CD4-positive, alpha-beta T cell treated with Interleukin-6 at 100 ng/mL for 8 hours (primary cell): ENCODE measurements around the gene NT5E.
"Not testable (repeated sequence)": the region's sequence is repeated elsewhere in the genome, so short reads cannot be mapped to it uniquely, and the experiment has no call there.

ENCODE experiments used
- DNase-seq: peaks from one replicate; pipeline ENCODE4 v3.0.0-alpha.2; 2020; ENCODE audit warnings: mixed read lengths, low spot score

The NT5E gene

DNA sequence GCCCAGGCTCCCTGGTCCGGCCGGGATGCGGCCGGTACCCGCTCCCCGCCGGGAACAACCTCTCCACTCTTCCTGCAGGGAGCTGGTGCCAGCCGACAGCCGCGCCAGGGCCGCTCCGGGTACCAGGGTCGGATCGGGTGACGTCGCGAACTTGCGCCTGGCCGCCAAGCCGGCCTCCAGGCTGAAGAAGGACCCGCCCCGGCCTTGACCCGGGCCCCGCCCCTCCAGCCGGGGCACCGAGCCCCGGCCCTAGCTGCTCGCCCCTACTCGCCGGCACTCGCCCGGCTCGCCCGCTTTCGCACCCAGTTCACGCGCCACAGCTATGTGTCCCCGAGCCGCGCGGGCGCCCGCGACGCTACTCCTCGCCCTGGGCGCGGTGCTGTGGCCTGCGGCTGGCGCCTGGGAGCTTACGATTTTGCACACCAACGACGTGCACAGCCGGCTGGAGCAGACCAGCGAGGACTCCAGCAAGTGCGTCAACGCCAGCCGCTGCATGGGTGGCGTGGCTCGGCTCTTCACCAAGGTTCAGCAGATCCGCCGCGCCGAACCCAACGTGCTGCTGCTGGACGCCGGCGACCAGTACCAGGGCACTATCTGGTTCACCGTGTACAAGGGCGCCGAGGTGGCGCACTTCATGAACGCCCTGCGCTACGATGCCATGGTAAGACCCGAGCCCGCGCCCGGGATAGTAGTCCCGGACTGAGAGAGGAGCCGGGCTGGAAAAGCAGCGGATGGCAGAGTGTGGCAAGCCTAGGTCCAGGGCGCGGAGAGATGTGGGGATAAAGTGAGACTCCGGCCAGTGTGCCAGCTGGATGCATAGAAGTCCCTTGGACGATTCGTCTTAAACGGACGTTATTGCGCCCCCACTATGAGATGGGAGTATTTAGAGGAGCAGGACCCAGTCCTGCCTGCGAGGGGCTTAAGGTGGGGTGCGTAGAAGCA lies at the start of gene NT5E:
Gene NT5E, plus strand, starts transcription at position 266 of the 942 bp plus-strand sequence. Its CDS starts 57 bp downstream, at position 323.
- DNase-seq: no peak

- no peak for DNase-seq
Observed at GRCh38 chr6:85400331-85400730, 49.6 kb upstream of the NT5E start.

DNA sequence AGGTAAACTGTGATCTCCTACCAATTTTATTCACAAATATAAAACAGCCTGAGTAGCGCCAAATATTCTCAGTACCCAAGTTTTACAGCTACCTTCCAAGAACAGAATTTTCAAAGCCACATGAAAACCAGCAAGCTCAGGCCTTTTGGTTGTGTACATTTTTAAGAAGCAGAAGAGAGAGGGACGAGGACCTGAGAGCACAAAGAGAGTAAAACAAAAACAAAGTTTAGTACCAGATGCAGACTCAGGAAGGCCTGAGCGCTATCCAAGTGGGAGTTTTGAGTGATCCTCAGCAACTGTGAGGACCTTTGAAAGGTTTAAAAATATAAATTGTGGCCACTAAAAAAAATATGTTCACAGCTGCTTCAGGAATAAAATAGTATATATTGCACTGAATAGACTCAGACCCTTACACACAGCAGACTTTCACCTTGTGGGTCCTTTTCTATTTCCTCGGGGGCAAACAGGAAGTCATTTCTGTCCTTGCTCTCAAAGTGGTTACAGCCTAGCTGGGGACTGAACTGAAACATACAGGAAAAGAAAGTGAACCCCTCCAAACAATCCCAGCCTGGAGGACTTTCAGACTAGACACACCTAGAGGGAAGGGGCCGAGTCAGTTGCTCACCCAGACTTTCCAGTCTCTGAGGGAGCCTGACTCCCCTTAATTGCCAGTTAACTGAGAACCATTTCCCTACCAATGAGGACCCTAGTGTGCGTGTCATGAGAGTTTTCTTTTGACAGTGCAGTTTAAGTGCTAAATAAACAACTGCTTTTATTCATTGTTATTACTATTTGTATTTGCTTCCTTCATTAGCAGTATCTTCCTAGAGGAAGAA lies 48.5 kb upstream of the NT5E start:
- no peak for DNase-seq

- DNase-seq: no peak
Observed at GRCh38 chr6:85402071-85402470, 47.8 kb upstream of the NT5E start.

GRCh38 chr6:85402922-85403321 lies 47.0 kb upstream of the NT5E start:
- no peak for DNase-seq

GRCh38 chr6:85403331-85404015 lies 46.4 kb upstream of the NT5E start:
- no peak for DNase-seq

DNA sequence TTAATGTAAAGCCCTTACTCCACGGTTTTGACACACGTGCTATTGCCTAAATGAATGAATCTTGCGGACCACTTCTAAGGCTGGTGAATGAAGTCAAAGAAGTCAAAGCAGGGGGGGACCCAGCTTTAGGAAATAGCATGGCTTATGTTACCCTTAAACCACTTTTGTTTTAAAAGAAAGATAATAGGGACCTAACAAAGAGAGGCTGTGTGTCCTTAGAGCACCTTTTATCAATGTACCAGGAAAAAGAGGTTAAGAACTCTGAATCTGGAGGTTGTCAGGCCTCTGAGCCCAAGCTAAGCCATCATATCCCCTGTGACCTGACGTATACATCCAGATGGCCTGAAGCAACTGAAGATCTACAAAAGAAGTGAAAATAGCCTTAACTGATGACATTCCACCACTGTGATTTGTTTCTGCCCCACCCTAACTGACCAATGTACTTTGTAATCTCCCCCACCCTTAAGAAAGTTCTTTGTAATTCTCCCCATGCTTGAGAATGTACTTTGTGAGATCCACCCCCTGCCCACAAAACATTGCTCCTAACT lies 45.8 kb upstream of the NT5E start:
- not testable (repeated sequence) for DNase-seq

DNA sequence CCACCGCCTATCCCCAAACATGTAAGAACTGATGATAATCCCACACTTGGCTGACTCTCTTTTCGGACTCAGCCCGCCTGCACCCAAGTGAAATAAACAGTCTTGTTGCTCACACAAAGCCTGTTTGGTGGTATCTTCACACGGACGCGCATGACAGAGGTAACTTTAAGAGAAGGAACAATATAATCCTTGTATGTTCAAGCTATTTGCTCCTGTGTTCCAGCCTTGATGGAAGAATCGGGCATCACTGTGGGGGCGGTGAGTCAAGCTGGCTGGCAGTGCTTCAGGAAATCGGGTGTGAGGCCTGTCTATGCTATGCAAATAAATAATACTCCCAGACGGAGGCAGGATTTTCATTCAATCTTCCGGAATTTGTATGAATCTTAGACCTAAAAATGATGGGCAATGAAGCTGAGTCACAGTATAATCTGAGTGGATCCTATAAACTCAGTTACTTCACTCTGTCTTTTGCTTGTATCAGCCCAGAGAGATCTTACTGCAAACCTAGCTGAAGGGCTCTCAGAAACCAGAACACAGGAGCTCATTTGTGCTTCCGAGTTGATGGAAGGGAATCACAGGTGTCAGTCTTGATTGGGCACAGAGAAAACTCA lies 45.2 kb upstream of the NT5E start:
- DNase-seq: no peak

DNA sequence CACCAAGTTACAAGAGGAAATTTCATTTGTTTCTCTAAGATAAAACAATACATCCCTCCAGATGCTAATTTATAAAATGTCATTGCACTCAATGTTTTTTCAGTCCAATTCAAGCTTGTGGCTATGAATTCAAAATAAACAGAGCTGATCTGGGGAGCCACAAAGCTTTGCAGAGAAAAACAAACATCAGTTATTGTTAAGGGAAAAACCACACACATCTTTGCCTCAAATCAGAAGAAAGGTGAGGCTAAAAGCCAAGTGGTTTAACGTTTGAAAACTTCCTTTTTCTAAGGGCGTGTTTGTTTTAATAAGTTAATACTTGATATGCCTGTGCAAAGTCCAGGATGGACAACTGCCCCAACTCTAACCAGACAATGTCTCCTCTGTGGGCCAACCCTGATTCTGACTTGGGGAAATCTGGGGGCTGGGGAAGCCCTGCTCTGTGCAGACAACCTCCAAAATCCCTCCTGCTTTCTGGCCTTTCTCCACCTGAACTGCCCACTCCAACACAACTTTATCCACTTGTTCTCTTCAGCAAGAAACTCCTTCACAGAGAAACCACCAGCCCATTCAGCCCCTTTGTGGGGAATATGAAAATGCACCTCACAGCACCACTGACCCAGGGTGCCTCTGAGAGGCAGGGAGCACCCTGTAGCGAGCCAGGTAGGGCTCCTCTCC lies 44.6 kb upstream of the NT5E start:
- DNase-seq: no peak

DNA sequence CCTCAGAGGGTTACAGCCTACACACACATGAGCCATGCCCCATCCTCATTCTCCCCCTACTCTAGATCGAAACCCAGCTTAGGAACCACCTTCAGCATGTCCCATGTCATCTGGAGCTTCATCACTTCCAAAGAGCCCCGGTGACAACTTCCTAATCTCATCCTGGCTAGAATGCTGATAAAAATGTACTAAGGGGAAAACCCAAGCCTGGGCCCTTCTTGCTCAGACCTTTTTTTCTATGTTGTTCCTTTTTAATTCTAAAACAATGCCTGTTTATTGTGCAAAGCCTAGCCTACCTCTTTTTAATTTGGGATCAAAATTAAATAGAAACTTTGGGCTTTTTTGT lies 44.1 kb upstream of the NT5E start:
- no peak for DNase-seq

DNA sequence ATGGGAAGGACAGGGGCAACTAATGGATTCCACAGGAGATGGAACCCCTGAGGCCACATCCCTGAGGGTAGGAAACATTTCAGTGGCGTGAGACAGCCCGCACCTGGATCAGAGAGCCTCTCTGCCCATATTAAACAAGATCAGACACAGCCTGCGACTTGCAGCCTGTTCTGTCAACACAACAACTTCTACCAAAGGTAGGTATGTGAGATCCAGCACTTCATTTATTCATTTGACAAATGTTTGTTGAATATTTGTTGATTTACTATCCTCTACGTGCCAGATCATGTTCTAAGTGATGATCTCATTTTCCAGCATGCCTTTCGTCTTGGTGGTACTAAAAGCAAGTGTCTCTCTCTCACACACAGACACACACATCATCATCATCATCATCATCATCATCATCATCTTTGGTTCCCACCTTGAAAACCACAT lies 43.2 kb upstream of the NT5E start:
- no peak for DNase-seq

- DNase-seq: no peak
Observed at GRCh38 chr6:85408039-85408438, 41.8 kb upstream of the NT5E start.

- DNase-seq: no peak
Observed at GRCh38 chr6:85412911-85413430, 36.9 kb upstream of the NT5E start.

GRCh38 chr6:85416049-85416448 lies 33.8 kb upstream of the NT5E start:
- DNase-seq: no peak

DNA sequence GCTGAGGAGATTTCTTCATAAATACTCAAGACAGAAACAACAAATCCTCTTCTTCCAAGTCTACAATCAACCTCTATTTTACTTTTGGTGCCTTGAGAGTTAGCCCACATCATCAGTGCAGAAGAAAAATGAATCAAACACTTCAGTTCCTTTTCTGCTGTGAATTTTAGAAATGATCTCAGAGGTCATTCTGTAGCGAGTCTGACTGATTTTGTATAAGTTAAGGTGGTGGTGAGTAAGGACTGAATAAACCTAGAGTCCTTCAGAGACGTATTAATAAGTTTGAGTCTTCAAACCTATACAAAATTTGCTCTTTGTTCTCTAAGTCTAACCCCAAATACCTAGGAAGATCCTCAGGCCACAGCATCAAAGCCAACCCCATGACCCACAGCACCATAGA lies 33.1 kb upstream of the NT5E start:
- no peak for DNase-seq

DNA sequence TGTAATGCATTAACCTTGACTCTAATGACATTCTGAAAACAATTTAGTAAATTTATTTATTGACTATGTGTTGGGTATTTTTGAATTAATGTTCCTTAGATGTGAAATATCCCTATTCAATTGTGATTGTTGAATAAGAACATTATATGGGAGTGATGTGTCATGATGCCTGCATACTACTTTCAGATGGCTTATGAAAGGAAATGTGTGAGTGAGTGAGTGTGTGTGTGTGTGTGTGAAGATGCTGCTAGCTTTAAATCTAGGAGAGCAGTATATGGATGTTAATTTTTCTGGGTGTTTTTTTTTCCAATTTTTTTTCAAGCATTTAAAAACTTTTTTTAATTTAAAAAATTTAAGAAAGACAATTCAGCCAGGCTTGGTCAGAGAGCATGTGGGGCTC lies 32.5 kb upstream of the NT5E start:
- DNase-seq: no peak

DNA sequence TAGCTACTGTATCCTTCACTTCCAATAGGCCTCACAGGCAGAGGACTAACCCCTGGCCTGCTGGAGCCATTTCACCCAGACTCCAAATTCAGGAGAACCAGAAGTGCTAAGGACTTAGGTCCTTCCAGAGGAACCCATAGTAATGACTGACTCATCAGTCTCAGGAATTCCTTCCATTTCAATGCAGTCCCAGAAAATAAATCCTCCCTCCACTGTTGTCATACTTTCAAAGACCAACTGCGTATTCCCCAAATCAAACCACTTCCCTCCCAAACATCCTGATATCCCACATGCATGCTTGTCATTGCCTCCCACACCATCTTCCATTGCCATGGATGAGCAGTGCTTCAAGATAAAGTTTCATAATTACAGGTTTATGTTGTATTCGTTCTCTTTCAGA lies 31.8 kb upstream of the NT5E start:
- no peak for DNase-seq

GRCh38 chr6:85419046-85419759 lies 30.7 kb upstream of the NT5E start:
- DNase-seq: no peak

DNA sequence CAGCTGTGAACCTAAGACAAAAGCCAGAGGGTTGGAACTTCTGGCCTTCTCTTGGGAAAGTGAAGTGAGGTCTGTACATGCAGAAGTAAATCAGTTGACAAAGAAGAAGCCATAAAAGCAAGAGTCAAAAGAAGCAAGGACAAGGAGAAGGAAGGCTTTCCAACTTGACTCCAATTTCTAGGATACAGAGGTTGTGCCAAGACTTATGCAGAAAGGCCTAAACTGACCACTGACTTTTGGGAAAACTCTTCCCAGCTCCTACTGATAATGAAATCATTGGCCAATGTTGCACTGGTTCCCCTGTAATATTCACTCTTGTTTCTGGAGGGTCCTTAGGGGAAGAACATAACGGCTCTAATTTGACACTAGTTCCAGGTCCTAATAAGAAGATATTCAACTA lies 29.3 kb upstream of the NT5E start:
- DNase-seq: no peak

GRCh38 chr6:85421181-85421580 lies 28.7 kb upstream of the NT5E start:
- DNase-seq: no peak
